ENCODE measurements around the gene UBE2E2.

The UBE2E2 gene

DNA sequence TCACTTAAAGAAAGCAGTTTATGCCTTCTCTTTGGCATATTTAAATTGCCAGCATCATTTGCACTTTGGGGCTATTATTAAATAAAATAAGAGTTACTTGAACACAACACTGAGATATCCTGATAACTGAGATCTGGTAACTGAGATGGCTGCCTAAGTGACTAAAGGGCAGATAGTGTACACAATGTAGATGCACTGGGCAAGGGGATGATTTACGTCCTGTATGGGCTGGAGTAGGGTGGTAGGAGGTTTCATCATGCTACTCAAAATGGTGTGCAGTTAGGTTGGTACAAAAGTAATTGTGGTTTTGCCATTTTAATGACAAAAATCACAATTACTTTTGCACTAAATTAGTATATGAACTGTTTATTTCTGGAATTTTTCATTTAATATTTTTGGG, 196.1 kb downstream of the UBE2E2 start:
- no peak for DNase-seq

DNA sequence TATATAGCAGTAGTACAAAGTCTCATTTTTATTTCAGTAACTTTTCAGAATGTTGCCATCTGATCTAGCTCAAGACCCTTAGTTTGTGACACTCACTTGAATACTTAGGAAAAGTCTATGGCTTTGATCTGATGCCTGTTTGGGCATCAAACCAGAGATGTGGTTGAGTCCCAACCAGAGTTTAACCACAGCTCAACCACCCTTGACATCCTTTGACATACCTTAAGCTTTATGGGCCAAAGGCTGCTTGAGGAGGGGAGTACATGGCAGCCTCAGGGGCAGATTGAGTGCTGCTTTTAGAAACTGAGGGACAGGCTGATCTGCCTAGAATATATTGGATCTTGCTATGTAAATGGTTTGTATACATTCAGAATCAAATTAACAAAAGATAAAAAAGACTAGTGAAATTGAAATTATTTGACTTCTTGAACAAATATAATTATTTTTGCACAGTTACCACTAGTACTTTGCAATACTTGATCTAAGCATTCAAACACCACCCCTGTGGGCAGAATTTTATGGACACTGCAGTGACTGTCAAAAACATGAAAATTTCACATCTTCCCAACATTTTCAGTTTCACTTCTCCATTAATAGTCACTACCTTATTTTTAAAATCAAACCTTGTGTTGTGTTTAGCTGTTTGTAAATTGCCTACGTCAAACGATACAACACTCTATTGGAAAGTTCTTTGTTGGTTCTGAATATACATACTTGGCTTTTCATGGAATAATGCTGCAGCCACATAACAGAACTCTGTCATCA, 199.8 kb downstream of the UBE2E2 start:
- DNase-seq = no peak

DNA sequence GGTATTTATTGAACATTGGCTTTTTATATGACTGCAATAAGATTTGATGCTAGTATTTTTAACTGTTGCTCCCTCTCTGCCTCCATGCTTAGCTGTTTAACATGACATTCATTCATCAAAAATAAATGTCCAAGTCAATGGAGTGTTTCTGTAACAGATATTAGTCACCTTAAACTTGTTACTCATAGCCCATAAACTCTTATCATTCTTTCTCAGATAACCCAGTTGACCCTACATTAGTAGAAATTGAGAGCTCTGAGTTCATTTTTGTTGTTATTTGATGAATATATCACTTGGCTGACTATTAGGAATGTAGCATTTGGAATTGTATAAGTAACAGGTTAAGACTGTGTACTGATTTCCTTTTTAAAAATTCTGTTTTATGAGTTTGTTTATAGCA, 201.1 kb downstream of the UBE2E2 start:
- DNase-seq = no peak

DNA sequence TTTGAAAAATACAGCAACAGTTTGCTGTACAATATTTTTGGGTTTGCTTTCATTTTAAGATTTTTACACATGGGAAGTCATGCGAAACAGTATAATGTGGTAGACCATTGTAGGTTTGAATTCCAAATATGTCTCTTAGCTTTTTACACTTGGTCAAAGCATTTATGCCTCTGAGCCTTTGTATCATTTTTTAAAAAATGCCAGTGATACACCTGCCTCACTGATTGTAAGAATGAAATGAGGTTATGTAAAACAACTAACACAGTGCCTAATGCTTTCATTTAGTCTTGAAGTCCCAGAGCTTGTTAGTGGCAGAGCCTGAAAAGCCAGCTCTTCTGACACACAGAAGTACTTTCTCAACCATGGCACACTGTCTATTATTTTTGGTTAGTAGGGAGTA, 202.0 kb downstream of the UBE2E2 start:
- no peak for DNase-seq

DNA sequence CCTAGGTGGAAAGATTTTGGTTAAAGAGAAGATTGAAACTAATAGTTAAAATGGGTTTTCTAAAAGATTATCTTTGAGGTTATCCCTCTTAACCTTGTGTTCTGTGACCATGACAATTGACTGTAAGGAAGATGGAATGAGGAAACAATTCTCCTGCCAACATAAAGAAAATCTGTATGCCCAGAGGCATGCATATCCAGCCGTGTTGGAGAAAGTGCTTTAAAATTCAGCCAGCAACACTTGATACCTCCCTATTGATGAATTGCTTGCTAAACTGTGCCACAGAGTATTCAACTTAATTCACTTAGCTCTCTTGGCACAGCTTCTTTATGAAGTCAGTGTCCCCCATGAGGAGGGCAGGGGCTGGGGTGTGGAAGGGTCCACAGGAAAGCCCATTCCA, 203.5 kb downstream of the UBE2E2 start:
- no peak for DNase-seq

DNA sequence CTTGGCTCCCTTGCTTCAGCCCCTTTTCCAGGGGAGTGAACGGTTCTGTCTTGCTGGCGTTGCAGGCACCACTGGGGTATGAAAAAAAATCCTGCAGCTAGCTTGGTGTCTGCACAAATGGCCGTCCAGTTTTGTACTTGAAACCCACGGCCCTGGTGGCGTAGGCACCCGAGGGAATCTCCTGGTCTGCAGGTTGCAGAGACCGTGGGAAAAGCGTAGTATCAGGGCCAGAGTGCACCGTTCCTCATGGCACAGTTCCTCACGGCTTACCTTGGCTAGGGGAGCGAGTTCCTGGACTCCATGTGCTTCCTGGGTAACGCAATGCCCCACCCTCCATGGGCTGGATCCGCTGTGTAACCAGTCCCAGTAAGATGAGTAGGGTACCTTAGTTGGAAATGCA, 214.9 kb downstream of the UBE2E2 start:
- no peak for DNase-seq

DNA sequence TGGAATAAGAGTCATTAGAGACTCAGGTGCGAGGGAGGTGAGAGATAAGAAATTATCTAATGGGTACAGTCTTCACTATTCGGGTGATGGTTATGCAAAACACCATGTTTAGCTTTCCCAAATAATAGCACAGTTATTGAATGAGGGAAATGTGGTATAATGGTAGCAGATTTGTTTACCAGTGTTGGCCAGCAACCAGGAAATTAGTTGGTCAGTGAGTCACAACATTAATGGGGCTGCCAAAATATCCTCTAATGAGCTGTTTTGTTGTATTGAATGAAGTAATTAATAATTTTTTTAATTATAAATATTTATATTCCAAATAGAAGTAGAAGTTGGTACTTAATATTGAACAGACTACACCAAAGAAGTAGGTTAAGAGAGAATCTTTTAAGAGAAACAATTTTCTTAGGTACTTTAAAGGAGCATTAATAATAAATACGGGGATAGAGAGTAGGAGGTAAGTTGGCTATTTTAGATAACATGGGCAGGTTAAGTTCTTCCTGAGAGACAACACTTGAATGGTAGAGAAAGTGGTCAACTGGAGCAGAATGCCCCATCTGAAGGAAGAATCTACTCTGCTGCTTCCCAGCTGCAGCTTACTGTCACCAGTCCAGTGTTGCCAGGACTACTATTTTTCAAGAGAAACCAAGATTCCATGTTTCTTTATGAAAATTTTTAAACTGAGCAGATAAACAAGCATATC, 218.8 kb downstream of the UBE2E2 start:
- no peak for DNase-seq

DNA sequence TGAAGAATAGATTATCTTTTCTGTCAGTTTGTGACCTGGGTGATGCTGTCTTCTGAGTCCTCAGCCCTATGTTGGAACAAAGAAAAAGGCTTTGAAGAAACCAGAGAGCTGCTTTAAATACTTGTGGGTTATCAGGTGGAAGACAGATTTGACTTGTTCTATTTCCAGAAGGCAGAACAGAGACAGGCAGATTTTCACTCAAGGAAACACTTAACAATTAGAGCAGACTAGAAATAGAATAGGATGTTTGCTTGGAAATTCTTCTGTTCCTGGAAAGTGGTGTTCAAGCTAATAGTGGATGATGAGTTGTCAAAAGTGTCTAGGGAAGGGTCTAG, 219.4 kb downstream of the UBE2E2 start:
- no peak for DNase-seq

DNA sequence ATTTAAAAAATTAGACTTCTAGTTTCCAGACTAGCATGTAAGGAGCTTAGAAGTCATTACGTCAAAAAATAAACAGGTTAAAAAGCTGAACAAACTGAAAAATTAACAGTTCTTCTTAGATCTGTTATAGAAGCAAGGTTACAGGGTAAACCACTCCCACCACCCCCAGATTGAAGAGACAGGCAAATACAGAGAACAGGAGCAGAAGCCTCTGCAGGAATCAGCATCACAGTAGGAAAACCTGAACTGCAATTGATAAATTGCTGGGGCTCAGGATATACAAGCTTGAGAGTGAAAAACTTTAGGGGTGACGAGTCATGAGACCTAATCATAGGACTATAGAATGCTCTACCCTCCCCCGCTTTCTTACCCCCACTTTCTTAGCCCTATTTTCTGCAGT, 222.3 kb downstream of the UBE2E2 start:
- no peak for DNase-seq

DNA sequence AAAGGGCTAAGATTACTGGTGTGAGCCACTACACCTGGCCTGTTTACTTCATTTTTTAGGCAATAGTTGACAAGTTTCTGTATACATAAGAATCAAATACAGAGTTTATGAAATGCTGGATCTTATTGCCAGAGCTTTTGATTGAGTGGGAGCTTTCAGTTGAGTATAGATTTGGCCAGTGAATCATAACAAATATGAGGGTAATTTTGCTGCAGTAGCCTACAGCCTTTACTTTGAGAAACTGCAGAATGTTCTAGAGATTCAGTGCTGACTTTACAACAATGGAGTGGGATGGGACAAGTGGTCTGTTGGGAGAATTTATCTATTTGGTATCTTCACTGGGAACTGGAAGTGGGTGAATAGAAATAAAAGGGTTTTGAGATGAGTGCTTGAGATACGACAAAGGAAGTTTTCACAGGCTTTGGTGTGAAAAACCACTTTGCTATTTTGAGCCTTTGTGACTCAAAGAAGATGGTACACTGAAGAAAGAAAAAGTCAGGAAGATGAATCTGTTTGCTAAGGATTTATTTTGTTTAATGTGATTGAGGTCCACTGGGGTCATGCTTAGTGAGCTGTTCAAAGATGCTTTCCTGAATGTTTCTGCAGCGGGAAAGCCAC, 227.8 kb downstream of the UBE2E2 start:
- DNase-seq = no peak

DNA sequence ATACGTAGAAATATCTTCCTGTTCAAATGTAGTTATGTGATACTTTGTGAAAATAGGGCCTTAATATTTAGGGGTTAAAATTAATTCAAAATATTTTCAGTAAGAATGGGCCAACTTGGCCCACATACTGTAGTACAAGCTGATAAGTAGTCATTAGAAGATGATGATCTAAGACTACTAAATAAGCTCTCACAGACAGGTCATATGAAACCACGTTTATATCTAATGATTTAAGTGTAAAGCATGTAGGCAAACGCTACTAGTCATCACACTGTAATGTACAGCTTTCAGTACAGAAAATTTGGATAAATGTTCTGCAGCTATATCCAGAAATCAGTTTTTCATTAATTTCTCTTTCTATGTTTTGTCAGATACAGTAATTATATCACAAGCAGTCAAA, 228.6 kb downstream of the UBE2E2 start:
- DNase-seq = no peak

DNA sequence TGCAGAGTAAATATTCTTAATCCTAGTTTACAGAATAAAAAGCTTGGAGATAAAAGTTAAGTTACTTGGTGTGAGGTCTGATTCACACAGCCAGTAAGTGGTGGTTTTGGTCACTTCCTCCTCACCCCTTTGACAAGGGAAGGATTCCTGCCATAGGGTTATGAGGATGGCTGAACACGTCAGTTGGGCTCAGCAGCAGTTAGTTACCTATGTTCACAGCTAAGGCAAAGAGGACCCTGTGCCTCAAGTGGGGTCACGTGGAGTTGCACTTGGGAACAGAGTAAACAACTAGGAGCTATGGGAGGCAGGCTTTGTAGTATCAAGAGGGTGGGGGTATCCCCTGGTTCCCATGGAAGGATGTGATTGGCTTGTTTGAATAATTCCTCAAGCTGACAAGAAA, 232.2 kb downstream of the UBE2E2 start:
- no peak for DNase-seq

DNA sequence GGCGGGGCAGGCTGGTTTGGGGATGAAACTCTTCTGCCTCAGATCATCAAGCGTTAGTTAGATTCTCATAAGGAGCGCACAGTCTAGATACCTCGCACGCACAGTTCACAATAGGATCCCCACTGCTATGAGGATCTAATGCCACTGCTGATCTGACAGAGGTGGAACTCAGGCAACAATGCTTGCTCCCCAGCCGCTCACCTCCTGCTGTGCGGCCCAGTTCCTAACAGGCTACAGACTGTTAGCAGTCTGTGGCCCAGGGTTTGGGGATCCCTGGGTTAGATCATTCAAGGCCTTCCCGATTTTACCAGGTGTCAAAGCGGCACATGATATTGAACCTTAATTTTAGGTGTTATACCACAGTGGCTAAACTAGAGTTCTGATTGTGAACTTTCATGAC, 232.8 kb downstream of the UBE2E2 start:
- no peak for DNase-seq

DNA sequence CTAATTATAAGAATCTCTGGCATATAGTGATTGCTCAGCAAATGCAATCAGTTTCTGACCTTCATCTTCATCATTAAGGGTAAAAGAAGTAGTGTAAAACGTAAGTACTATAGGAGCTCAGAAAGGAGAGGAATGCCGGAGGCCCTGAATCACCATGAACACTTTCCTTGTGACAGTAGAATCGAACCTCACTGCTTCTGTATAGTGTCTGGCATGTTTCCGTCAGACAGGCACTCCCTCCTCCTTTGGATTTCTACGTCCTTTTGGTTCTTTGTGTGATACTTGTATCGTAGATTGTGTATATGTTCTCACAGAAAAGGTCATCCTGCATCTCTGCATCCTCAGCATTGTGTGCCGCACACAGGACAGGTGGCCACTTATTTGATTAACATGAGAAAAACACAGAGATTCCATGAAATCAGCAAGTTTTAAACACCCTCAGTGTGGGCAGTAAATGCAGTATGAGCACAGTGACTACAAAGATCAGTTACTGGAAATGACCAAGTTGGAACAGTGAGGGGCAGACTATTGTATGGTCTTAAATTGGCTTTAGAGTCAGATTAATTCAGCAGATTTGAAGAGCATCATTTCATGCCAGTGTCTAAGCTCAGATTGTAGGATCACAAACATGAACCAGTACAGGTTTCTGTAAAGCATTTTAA, 234.5 kb downstream of the UBE2E2 start:
- DNase-seq = no peak

DNA sequence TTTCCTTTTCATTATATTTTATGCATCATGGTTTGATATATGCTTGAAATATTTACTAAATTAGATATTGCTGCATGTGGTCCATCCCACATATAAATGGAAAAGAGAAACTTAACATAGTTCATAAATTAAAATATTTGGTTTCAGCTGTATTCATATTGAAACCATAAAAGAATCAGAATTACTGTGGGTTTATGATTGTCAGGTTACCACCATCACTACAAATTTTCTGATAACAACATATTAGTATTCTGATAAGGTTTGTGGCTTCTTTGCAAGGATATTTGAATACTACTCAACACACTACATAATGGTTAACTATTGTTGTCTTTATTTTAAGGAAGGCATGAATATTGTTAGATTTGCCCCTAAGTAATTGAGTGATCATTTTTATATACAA, 235.5 kb downstream of the UBE2E2 start:
- no peak for DNase-seq

DNA sequence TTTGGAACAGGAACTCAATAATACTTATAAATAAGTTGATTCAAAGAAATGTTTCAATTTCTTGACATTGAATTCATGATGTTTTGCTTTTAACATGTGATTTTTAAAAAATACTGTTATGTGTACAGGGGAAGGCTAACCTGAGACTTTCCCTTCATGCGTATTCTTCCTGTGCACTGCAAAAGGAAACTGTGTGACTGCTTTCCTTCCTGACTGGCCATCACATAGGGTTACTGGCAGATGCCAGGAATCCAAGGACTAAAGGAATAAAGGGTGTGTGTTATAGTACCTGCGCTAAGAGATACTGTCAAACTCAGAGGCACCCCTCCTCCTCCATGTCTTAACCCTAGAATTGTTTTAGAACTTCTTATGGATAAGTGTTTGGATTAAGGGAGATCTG, 236.0 kb downstream of the UBE2E2 start:
- no peak for DNase-seq

DNA sequence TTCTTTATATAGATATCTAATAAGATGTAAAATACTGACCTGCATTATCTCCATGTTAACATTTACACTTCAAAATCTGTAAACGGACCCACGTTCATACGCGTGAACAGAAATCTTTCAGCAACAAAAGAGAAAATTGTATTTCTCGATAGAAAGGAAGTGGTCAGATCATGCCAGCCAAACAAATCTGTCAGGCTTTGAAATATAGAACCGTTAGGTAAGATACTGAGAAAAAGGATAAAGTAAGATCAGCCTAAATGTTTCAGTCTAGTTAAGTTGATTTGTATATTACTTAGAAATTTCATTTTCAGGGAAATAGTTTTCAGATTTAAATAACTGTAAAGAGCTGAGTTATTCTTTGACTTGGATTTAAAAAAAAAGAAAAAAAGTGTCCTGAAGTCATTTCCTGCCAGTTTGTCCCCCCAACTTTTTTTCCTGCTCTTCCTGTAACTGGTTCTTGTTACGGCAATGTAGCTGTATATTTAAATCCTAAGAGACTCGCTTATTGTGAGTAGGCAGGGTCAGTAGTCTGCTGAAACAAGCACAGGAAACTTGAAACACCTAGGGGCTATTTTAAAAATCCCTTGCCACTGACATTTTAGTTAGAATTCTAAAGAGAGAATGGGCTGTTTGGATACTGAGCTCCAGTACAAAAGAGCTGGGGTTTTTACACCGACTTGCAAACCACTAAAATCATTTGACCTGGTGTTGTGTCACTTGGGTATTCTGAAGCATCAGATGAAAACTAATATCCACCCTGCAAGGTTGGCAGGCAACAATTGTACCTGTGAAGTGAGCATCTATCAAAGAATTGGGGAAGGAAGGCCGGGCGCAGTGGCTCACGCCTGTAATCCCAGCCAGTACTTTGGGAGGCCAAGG, 237.5 kb downstream of the UBE2E2 start:
- DNase-seq = no peak

DNA sequence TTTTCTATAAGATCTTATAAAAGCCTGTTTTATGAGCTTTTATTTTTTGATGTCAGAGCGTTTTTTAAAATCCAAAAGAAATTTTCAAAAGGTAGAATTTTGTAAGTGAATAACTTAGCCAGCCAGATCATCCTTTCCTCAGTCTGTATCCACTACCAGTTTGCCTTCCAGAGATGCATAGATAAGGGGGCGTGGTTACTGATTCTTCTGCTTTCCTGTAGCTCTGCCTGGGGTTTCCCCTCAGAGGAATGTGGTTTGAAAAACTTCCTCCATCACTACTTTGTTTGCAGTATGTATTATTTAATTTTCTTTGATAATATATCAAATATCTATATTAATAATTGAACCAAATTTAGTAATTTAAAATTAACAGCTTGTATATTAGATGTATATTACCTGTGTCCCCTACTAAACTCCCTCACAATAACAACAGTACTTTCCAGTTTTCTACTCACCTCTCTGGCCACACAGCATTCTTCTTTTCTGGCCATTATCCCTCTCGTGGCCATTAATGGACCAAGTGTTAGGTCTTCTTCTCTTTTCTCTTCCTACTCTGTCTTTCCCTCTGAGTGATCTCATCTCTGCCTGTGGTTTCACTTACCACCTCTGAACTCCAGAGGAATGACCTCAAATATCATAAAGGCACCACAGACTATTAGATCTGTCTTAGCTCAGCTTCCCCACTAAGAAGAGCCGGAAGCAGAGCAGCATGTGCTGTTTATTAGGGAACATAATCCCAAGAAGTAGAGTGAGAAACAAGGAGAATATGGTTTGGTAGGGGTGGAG, 239.7 kb downstream of the UBE2E2 start:
- DNase-seq = no peak

DNA sequence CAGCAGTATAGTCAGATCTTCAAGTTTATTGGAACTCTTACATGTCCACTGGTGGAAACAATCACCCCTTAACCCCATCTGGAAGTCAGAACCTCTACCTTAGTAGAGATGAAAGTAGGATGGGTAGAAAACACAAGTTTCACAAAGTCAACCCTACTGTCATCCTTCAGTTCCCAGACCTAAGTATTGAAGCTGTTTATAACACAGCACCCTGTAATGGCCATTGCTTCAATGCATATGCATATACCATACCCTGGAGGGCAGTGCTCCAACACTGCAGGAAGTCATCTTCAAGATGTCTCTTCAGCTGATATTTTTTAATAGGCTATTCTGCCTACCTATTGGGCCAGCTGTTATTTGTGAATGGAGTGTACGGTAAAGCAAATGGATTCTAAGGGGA, 241.3 kb downstream of the UBE2E2 start:
- DNase-seq = no peak

DNA sequence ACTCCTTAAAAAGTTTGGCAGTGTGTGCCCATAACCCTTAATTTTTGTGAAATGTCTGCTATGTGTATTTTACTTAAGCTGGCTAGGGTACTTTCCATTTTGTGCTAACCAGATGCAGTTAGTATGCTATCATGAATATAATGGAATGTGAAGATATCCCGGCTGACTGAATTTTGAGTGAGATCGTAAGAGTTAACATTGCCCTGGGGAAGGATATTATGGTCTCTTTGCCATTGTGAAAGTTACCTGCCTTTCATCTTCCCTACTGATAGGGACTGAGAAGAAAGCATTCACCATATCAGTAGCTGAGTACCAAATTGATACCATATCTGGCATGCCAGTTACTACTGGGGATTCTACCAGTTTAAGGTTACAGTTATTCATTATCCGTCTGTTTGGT, 243.2 kb downstream of the UBE2E2 start:
- DNase-seq = no peak

DNA sequence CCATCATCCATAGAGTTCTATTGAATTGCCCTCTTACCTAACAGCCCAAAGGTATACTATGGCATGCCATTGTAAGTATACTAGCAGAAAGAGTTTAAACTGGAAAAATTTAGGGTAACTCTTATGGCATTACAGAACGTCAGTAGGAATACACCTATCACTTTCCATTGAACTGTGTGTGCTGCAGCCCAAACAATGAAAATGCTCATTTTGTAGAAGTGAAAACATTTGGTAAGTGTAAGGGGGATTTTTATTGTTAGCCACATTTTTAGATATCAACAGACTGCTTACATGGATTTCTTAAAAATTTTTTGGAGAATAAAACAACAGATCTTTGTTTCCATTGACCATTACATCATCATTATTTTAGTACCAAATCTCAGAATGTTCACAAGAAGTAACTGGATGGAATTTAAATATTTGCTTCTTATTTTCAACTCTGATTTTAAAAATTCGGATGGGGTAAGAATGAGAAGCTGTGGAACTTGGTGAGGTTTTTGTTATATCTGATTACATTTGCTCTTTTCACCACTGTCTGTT, 245.9 kb downstream of the UBE2E2 start:
- no peak for DNase-seq

DNA sequence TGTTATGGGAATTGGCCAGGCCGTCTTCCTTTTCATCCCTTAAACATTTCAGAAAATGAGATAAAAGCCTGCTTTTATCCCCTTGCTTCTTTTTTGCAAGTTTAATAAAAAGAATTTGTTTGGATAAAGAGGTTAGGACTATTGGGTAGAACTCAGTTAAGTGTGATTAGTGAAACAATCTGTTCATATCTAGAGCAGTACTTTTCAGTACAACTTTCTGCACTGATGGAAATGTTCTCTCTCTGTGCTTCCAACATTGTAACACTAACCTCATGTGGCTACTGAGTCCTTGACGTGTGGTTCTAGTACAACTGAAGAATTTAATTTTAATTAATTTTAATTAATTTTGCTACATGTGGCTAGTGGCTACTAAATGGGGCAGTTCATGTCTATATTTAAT, 246.9 kb downstream of the UBE2E2 start:
- DNase-seq = no peak

Data from activated CD4-positive, alpha-beta T cell treated with anti-CD3 and anti-CD28 coated beads, Interleukin-2, amount 50 U/mL, for 48 hours (primary cell).